ENCODE measurements around the gene RBM33. TPM values are rescaled to one million over a fixed set of nuclear protein-coding genes. Genes with fewer than 3 reads are reported as not detected.

RBM33 gene
- polyA plus RNA-seq, 3 donors: 15.0 to 27.7 (median 22.2) TPM

GRCh38 chr7:155753446-155753965 lies 109.0 kb downstream of the RBM33 start:
- DNase-seq: no peak
- H3K9me3 ChIP-seq (replicated peaks in 1 of 2; ENCODE audit: control insufficient read depth in 1 of 2, insufficient read depth in 1 of 2, low read length in 2 of 2): peaks cover 0 to 3% of the 10 kb centered on the region in 2 donors
- peaks cover 0 to 61% of the 10 kb centered on the region in 2 donors for H3K36me3 ChIP-seq (replicated peaks in 1 of 2; ENCODE audit: control insufficient read depth in 1 of 2, insufficient read depth in 2 of 2, low read length in 2 of 2)
- no peak overlapping the region for H3K4me2 ChIP-seq (replicated peaks; ENCODE audit: extremely low read depth, low read length, poor library complexity, severe bottlenecking)
- H3K4me1 ChIP-seq (ENCODE audit: control insufficient read depth in 1 of 2, insufficient read depth in 2 of 2, low read length in 2 of 2): peaks cover 29 to 45% of the 10 kb centered on the region in 2 donors
- H4K20me1 ChIP-seq (ENCODE audit: insufficient read depth, low read length): peaks cover 100% of the 10 kb centered on the region
- Mint-ChIP-seq H3K9me3 (peaks cover 0 to 6% (median 0%) of the 10 kb centered on the region in 7 donors), H3K4me3 (no peak overlapping the region), H3K4me1 (peaks cover 57% of the 10 kb centered on the region), H3K36me3 (peaks cover 28 to 44% of the 10 kb centered on the region in 2 donors), H3K27me3 (ENCODE audit: low read depth in 3 of 3) (no peaks in the 10 kb centered on the region), H3K27ac (peak overlapping the region in 3 of 7 donors; percentile 14 to 39 (median 34))
- TF ChIP-seq, protein P1, sequence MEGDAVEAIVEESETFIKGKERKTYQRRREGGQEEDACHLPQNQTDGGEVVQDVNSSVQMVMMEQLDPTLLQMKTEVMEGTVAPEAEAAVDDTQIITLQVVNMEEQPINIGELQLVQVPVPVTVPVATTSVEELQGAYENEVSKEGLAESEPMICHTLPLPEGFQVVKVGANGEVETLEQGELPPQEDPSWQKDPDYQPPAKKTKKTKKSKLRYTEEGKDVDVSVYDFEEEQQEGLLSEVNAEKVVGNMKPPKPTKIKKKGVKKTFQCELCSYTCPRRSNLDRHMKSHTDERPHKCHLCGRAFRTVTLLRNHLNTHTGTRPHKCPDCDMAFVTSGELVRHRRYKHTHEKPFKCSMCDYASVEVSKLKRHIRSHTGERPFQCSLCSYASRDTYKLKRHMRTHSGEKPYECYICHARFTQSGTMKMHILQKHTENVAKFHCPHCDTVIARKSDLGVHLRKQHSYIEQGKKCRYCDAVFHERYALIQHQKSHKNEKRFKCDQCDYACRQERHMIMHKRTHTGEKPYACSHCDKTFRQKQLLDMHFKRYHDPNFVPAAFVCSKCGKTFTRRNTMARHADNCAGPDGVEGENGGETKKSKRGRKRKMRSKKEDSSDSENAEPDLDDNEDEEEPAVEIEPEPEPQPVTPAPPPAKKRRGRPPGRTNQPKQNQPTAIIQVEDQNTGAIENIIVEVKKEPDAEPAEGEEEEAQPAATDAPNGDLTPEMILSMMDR (IDR thresholded peaks at IDR 0.05): no peak
- no peaks in the 10 kb centered on the region for H3K27me3 ChIP-seq (ENCODE audit: control insufficient read depth in 2 of 2, insufficient read depth in 2 of 2, low read length in 2 of 2)
- no peak overlapping the region for H3K27ac ChIP-seq (ENCODE audit: low read depth in 1 of 2, low read length in 2 of 2)
- 100% methylated on average over 9 of the region's 10 CpGs for WGBS (ENCODE audit: insufficient coverage)
- intact Hi-C loops (cut with micrococcal nuclease): no loop called here
- no peak overlapping the region for H2AFZ ChIP-seq (ENCODE audit: insufficient read depth, low read depth, low read length, poor library complexity, severe bottlenecking)
- no peak overlapping the region for H3K4me3 ChIP-seq (replicated peaks in 1 of 3; ENCODE audit: low read depth in 2 of 3, low read length in 3 of 3)
- no peak overlapping the region for H3K9ac ChIP-seq (ENCODE audit: insufficient read depth, low read length, poor library complexity, severe bottlenecking)
- H3K79me2 ChIP-seq (ENCODE audit: insufficient read depth, low read length): peaks cover 96% of the 10 kb centered on the region

- H3K4me3 ChIP-seq (replicated peaks in 1 of 3; ENCODE audit: low read depth in 2 of 3, low read length in 3 of 3): no peak overlapping the region
- intact Hi-C loops (cut with micrococcal nuclease): no loop called here
- no peaks in the 10 kb centered on the region for H3K27me3 ChIP-seq (ENCODE audit: control insufficient read depth in 2 of 2, insufficient read depth in 2 of 2, low read length in 2 of 2)
- no peak for DNase-seq
- TF ChIP-seq, protein P1 (IDR thresholded peaks at IDR 0.05): no peak
- Mint-ChIP-seq H3K36me3 (peaks cover 33 to 49% of the 10 kb centered on the region in 2 donors), H3K4me3 (no peak overlapping the region), H3K4me1 (peaks cover 52% of the 10 kb centered on the region), H3K27ac (peak overlapping the region in 3 of 7 donors; percentile 6 to 54 (median 43)), H3K9me3 (peaks cover 0 to 6% (median 0%) of the 10 kb centered on the region in 7 donors), H3K27me3 (ENCODE audit: low read depth in 3 of 3) (no peaks in the 10 kb centered on the region)
- H3K4me2 ChIP-seq (replicated peaks; ENCODE audit: extremely low read depth, low read length, poor library complexity, severe bottlenecking): no peak overlapping the region
- peaks cover 29 to 40% of the 10 kb centered on the region in 2 donors for H3K4me1 ChIP-seq (ENCODE audit: control insufficient read depth in 1 of 2, insufficient read depth in 2 of 2, low read length in 2 of 2)
- H3K27ac ChIP-seq (ENCODE audit: low read depth in 1 of 2, low read length in 2 of 2): peak overlapping the region in 1 of 2 donors; percentile 71
- H2AFZ ChIP-seq (ENCODE audit: insufficient read depth, low read depth, low read length, poor library complexity, severe bottlenecking): no peak overlapping the region
- peaks cover 97% of the 10 kb centered on the region for H4K20me1 ChIP-seq (ENCODE audit: insufficient read depth, low read length)
- no peak overlapping the region for H3K9ac ChIP-seq (ENCODE audit: insufficient read depth, low read length, poor library complexity, severe bottlenecking)
- peaks cover 96% of the 10 kb centered on the region for H3K79me2 ChIP-seq (ENCODE audit: insufficient read depth, low read length)
- H3K36me3 ChIP-seq (replicated peaks in 1 of 2; ENCODE audit: control insufficient read depth in 1 of 2, insufficient read depth in 2 of 2, low read length in 2 of 2): peaks cover 0 to 61% of the 10 kb centered on the region in 2 donors
- H3K9me3 ChIP-seq (replicated peaks in 1 of 2; ENCODE audit: control insufficient read depth in 1 of 2, insufficient read depth in 1 of 2, low read length in 2 of 2): peaks cover 0 to 3% of the 10 kb centered on the region in 2 donors
Measured at GRCh38 chr7:155754165-155754564, 109.7 kb downstream of the RBM33 start.
